Measurements from ENCODE around the gene EAF2. TPM values are rescaled to one million over a fixed set of nuclear protein-coding genes. Genes with fewer than 3 reads are reported as not detected.

EAF2 gene
- total RNA-seq, 1 experiment from 2014 or later: 4.4 TPM

DNA sequence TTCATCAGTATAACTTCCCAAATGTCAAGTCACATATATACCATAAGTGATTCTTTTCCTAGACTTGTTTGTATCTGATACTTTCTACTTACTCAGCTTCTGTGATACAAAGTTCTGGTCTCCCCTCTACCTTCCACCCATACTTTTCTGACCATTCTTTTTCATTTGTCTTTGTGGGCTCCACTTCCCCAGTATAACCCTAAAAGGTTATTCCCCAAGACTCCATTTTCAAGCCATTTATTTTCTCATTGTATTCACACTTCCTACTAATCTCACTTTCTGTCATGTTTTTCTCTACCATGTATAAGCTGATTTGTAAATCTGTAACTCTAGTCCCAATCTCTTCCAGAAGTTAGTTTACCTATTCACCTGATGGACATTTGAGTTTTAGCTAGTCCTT, 34.1 kb upstream of the EAF2 start:
- ChIA-PET POLR2A (no interaction called here), CTCF (no interaction called here), RAD21 (ENCODE audit: low non-redundant PET in 1 of 2, low total read pairs in 2 of 2, uncharacterized antibody in 2 of 2, unreplicated experiment in 2 of 2) (no interaction called here)
- Histone ChIP-seq H2AFZ (ENCODE audit: low read depth, low read length, poor library complexity, severe bottlenecking) (no peak overlapping the region), H3K27ac (ENCODE audit: low read depth, low read length) (no peak overlapping the region), H3K36me3 (ENCODE audit: control insufficient read depth in 1 of 2, insufficient read depth in 2 of 2, low read length in 2 of 2) (peaks cover 6 to 12% of the 10 kb centered on the region in 2 experiments; a peak in 2 of 4 replicates), H3K4me2 (ENCODE audit: low read length) (no peak overlapping the region), H3K79me2 (ENCODE audit: insufficient read depth, low read length) (no peaks in the 10 kb centered on the region; the same call in 1 of the 2 replicates), H3K4me3 (replicated peaks in 1 of 2; ENCODE audit: low read depth in 1 of 2, low read length in 2 of 2) (no peak overlapping the region), H4K20me1 (ENCODE audit: insufficient read depth) (no peaks in the 10 kb centered on the region; the same call in 1 of the 2 replicates), H3K9me2 (ENCODE audit: insufficient read depth) (no peaks in the 10 kb centered on the region), H3K4me1 (ENCODE audit: control insufficient read depth in 1 of 2, insufficient read depth in 2 of 2, low read length in 2 of 2) (no peaks in the 10 kb centered on the region), H3K9ac (ENCODE audit: low read length) (no peak overlapping the region), H3K27me3 (ENCODE audit: insufficient read depth, low read length) (no peaks in the 10 kb centered on the region), H3K9me3 (ENCODE audit: control insufficient read depth in 1 of 2, insufficient read depth in 1 of 2, low read depth in 1 of 2, low read length in 2 of 2) (no peaks in the 10 kb centered on the region)
- ATAC-seq (no peak), DNase-seq (ENCODE audit: low read depth, low spot score) (no peak)
- intact Hi-C loops (cut with micrococcal nuclease): no loop called here
- no peak for TF ChIP-seq CBX3 (IDR thresholded peaks at IDR 0.05; ENCODE audit: low read depth)
- no peak for TF ChIP-seq SIN3A (IDR thresholded peaks at IDR 0.05; ENCODE audit: low read depth)
- no peak for TF ChIP-seq SRF (IDR thresholded peaks at IDR 0.05; ENCODE audit: low read depth)
- TF ChIP-seq, protein P1, sequence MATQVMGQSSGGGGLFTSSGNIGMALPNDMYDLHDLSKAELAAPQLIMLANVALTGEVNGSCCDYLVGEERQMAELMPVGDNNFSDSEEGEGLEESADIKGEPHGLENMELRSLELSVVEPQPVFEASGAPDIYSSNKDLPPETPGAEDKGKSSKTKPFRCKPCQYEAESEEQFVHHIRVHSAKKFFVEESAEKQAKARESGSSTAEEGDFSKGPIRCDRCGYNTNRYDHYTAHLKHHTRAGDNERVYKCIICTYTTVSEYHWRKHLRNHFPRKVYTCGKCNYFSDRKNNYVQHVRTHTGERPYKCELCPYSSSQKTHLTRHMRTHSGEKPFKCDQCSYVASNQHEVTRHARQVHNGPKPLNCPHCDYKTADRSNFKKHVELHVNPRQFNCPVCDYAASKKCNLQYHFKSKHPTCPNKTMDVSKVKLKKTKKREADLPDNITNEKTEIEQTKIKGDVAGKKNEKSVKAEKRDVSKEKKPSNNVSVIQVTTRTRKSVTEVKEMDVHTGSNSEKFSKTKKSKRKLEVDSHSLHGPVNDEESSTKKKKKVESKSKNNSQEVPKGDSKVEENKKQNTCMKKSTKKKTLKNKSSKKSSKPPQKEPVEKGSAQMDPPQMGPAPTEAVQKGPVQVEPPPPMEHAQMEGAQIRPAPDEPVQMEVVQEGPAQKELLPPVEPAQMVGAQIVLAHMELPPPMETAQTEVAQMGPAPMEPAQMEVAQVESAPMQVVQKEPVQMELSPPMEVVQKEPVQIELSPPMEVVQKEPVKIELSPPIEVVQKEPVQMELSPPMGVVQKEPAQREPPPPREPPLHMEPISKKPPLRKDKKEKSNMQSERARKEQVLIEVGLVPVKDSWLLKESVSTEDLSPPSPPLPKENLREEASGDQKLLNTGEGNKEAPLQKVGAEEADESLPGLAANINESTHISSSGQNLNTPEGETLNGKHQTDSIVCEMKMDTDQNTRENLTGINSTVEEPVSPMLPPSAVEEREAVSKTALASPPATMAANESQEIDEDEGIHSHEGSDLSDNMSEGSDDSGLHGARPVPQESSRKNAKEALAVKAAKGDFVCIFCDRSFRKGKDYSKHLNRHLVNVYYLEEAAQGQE (IDR thresholded peaks at IDR 0.05; ENCODE audit: low read depth): no peak
- no peak for TF ChIP-seq EZH2phosphoT487 (IDR thresholded peaks at IDR 0.05; ENCODE audit: borderline replicate concordance)
- no peak for TF ChIP-seq TCF7L2 (IDR thresholded peaks at IDR 0.05; ENCODE audit: borderline replicate concordance, extremely low read depth, insufficient read depth, insufficient read length)
- TF ChIP-seq, protein P2, sequence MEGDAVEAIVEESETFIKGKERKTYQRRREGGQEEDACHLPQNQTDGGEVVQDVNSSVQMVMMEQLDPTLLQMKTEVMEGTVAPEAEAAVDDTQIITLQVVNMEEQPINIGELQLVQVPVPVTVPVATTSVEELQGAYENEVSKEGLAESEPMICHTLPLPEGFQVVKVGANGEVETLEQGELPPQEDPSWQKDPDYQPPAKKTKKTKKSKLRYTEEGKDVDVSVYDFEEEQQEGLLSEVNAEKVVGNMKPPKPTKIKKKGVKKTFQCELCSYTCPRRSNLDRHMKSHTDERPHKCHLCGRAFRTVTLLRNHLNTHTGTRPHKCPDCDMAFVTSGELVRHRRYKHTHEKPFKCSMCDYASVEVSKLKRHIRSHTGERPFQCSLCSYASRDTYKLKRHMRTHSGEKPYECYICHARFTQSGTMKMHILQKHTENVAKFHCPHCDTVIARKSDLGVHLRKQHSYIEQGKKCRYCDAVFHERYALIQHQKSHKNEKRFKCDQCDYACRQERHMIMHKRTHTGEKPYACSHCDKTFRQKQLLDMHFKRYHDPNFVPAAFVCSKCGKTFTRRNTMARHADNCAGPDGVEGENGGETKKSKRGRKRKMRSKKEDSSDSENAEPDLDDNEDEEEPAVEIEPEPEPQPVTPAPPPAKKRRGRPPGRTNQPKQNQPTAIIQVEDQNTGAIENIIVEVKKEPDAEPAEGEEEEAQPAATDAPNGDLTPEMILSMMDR (IDR thresholded peaks at IDR 0.05 in 2 of 3, conservative IDR thresholded peaks at IDR 0.05 in 1 of 3; ENCODE audit: borderline replicate concordance in 1 of 3, insufficient read depth in 1 of 3, low read depth in 2 of 3, low read length in 2 of 3): no peak
- no peak for TF ChIP-seq RAD21 (IDR thresholded peaks at IDR 0.05; ENCODE audit: low read depth)
- no peak for TF ChIP-seq FOSL1 (IDR thresholded peaks at IDR 0.05; ENCODE audit: low read depth)
- no peak for TF ChIP-seq ZNF274 (IDR thresholded peaks at IDR 0.05; ENCODE audit: low read depth, low read length)
- no TSS peak for BruUV-seq (replicated peaks)
